GM12878 (cell line): Measurements from ENCODE around the gene HIVEP2. TPM values are rescaled to one million over a fixed set of nuclear protein-coding genes. Genes with fewer than 3 reads are reported as not detected.
A peak's percentile ranks its signal among the peaks of the same experiment; 100 is the strongest.

Source experiments
- ATAC-seq: fragments of 200-7000 bp; cut with Tn5 transposase; 3 replicates; pipeline ENCODE4 v1.9.1; 2020; ENCODE audit warnings: mild to moderate bottlenecking, moderate library complexity
- BruUV-seq: library from RNA; stranded (reverse); fragments of 400-500 nt; replicated peaks from 2 replicates; lab custom pipeline; 2021; lab: Mats Ljungman, UMichigan
- CTCF ChIA-PET: fragments of 300-600 bp; sonication (Branson Sonifier 250); formaldehyde crosslinking; extraction: SDS; loops from one replicate; lab custom pipeline; 2021; ENCODE audit warnings: inconsistent platforms; lab: Yijun Ruan, JAX
- POLR2A ChIA-PET: fragments of 350-600 bp; formaldehyde crosslinking; extraction: SDS; loops from one replicate; lab custom pipeline; 2021; ENCODE audit warnings: inconsistent platforms; lab: Charles Lee
- RAD21 ChIA-PET: fragments of 300-600 bp; sonication (Branson Sonifier 250); formaldehyde crosslinking; loops from one replicate; lab custom pipeline; 2023; ENCODE audit warnings: antibody characterized with exemption; ENCODE audit not compliant: unreplicated experiment; lab: Charles Lee
- SMC1A ChIA-PET: fragments of 300-600 bp; sonication (Branson Sonifier 250); formaldehyde crosslinking; loops from one replicate; lab custom pipeline; 2023; ENCODE audit not compliant: unreplicated experiment, uncharacterized antibody; lab: Charles Lee
- DNase-seq: peaks from one replicate; pipeline ENCODE4 v3.0.0-alpha.2; 2011; ENCODE audit warnings: low read depth, low spot score
- FAIRE-seq: peaks from 3 replicates; lab custom pipeline; 2011; peaks lifted over from hg19 to GRCh38; lab: Jason Lieb, UNC
- H2AFZ ChIP-seq: 2 replicates; pipeline ENCODE4 v1.6.0; 2011; ENCODE audit warnings: low read depth, low read length, control low read depth; ENCODE audit not compliant: control insufficient read depth
- H3K27ac ChIP-seq: 2 replicates; pipeline ENCODE4 v1.5.1; 2011; ENCODE audit warnings: control low read depth; ENCODE audit not compliant: control insufficient read depth, insufficient read depth
- H3K27me3 ChIP-seq, 2 experiments: replicated peaks in 1 of 2; 2 replicates each; pipeline versions ENCODE4 v1.6.0 to v1.6.1; 2011; ENCODE audit warnings: low read length in 1 of 2; ENCODE audit not compliant: control insufficient read depth in 2 of 2, insufficient read depth in 2 of 2
- H3K36me3 ChIP-seq, 2 experiments: 2 replicates each; pipeline ENCODE4 v1.5.1; 2011; ENCODE audit warnings: low read length in 1 of 2; ENCODE audit not compliant: control insufficient read depth in 2 of 2, insufficient read depth in 2 of 2
- H3K4me1 ChIP-seq: 2 replicates; pipeline ENCODE4 v1.6.1; 2011; ENCODE audit warnings: mild to moderate bottlenecking, low read length, moderate library complexity, mixed read lengths; ENCODE audit not compliant: control insufficient read depth, insufficient read depth
- H3K4me2 ChIP-seq: 2 replicates; pipeline ENCODE4 v1.6.0; 2011; ENCODE audit warnings: control low read depth; ENCODE audit not compliant: control insufficient read depth, insufficient read depth
- H3K4me3 ChIP-seq: fragments of 200-600 bp; sonication (generic); 2 replicates; pipeline ENCODE4 v1.5.1; 2016
- H3K79me2 ChIP-seq: 2 replicates; pipeline ENCODE4 v1.6.0; 2011; ENCODE audit warnings: low read length; ENCODE audit not compliant: control insufficient read depth, insufficient read depth
- H3K9ac ChIP-seq: 2 replicates; pipeline ENCODE4 v1.8.0; 2011; ENCODE audit warnings: low read length, control low read depth, mixed read lengths; ENCODE audit not compliant: control insufficient read depth, insufficient read depth
- H3K9me3 ChIP-seq: replicated peaks from 3 replicates; pipeline ENCODE4 v1.5.1; 2011; ENCODE audit warnings: mild to moderate bottlenecking, low read length; ENCODE audit not compliant: control insufficient read depth, insufficient read depth
- H4K20me1 ChIP-seq: 2 replicates; pipeline ENCODE4 v1.6.0; 2011; ENCODE audit not compliant: control insufficient read depth, insufficient read depth
- ATF7 ChIP-seq: fragments of 450-650 bp; IDR thresholded peaks from 2 replicates; pipeline ENCODE4 v1.6.1; 2016; ENCODE audit warnings: low read depth, mild to moderate bottlenecking
- CBX3 ChIP-seq: fragments of 200-600 bp; sonication (generic); IDR thresholded peaks from 2 replicates; pipeline ENCODE4 v1.6.1; 2016; ENCODE audit warnings: low read depth, borderline replicate concordance
- CBX5 ChIP-seq: sonication (generic); IDR thresholded peaks from 2 replicates; pipeline ENCODE4 v1.6.1; 2016; ENCODE audit warnings: low read depth, moderate library complexity, mild to moderate bottlenecking, inconsistent platforms
- JUNB ChIP-seq: IDR thresholded peaks from 2 replicates; pipeline ENCODE4 v1.6.1; 2016; ENCODE audit warnings: antibody characterized with exemption, mild to moderate bottlenecking
- POLR2AphosphoS2 ChIP-seq: IDR thresholded peaks from 2 replicates; pipeline ENCODE4 v1.6.1; 2011; ENCODE audit warnings: low read depth, mild to moderate bottlenecking, low read length, improper control_type of control experiment, moderate library complexity
- RCOR1 ChIP-seq: conservative IDR thresholded peaks from 2 replicates; pipeline ENCODE4 v1.6.1; 2012; ENCODE audit warnings: low read depth, low read length, improper control_type of control experiment
- SMARCA5 ChIP-seq: fragments of 450-650 bp; IDR thresholded peaks from 2 replicates; pipeline ENCODE4 v1.6.1; 2017; ENCODE audit warnings: mild to moderate bottlenecking
- WGBS: methylation state at CpG from one replicate; pipeline ENCODE4 v1.1.6; 2016; ENCODE audit warnings: low lambda C conversion rate; ENCODE audit not compliant: insufficient replicate concordance, insufficient coverage; ENCODE audit errors: missing lambda C conversion rate; 5-methylcytosine and 5-hydroxymethylcytosine counted together
- in situ Hi-C: fragments of 300-500 bp; cut with MboI; formaldehyde crosslinking; loops from 9 replicates; pipeline ENCODE4 v1.14.3; 2018; ENCODE audit warnings: mixed read lengths
- intact Hi-C: fragments of 100-400 bp; cut with micrococcal nuclease; formaldehyde crosslinking; loops from one replicate; pipeline ENCODE4 v1.14.2; 2022; ENCODE audit not compliant: unreplicated experiment
- polyA plus RNA-seq, 11 experiments: library from polyadenylated mRNA; depleted of rRNA in 4 of 11; unstranded in 6 of 11; stranded (reverse) in 5 of 11; fragments of >200 nt; fragmentation: Nextera tagmentation in 4 of 11; fragmentation: Illumina TruSeq in 1 of 11; extraction: Ambion mirVana in 4 of 11; extraction: Trizol in 1 of 11; gene quantifications; 1 replicate in 1 of 11; 2 replicates in 10 of 11; pipeline versions ENCODE4 v1.2.1 to v1.2.3, GENCODE V29; 2011 to 2016; ENCODE audit warnings: inconsistent platforms in 2 of 11, missing spikeins in 2 of 11, low read depth in 1 of 11
- total RNA-seq, 4 experiments: library from RNA; depleted of rRNA in 3 of 4; stranded (reverse); fragments of >200 nt in 3 of 4; fragmentation: Illumina TruSeq in 1 of 4; extraction: Trizol in 1 of 4; gene quantifications; 2 replicates each; pipeline versions ENCODE4 v1.2.1 to v1.2.3, GENCODE V29; 2013 to 2021
- TF ChIP-seq, protein P1 (sequence below): IDR thresholded peaks from 2 replicates; pipeline ENCODE4 v1.6.1; 2011; ENCODE audit warnings: mild to moderate bottlenecking, low read depth, low read length, moderate library complexity; ENCODE audit not compliant: insufficient replicate concordance

HIVEP2 gene
- total and polyA plus RNA-seq, 10 of the 15 experiments (the other 5 are each of a cell fraction or from before 2014, with no cell fraction given): 1.2 to 15.7 (median 10.2) TPM

GRCh38 chr6:142925575-142926110 is 19.3 kb downstream of the HIVEP2 start (continued):
- no peak for TF ChIP-seq CBX5
- TF ChIP-seq, protein P1, sequence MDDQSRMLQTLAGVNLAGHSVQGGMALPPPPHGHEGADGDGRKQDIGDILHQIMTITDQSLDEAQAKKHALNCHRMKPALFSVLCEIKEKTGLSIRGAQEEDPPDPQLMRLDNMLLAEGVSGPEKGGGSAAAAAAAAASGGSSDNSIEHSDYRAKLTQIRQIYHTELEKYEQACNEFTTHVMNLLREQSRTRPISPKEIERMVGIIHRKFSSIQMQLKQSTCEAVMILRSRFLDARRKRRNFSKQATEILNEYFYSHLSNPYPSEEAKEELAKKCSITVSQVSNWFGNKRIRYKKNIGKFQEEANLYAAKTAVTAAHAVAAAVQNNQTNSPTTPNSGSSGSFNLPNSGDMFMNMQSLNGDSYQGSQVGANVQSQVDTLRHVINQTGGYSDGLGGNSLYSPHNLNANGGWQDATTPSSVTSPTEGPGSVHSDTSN: no peak
- TF ChIP-seq, all 136 proteins: peak for 0

DNA sequence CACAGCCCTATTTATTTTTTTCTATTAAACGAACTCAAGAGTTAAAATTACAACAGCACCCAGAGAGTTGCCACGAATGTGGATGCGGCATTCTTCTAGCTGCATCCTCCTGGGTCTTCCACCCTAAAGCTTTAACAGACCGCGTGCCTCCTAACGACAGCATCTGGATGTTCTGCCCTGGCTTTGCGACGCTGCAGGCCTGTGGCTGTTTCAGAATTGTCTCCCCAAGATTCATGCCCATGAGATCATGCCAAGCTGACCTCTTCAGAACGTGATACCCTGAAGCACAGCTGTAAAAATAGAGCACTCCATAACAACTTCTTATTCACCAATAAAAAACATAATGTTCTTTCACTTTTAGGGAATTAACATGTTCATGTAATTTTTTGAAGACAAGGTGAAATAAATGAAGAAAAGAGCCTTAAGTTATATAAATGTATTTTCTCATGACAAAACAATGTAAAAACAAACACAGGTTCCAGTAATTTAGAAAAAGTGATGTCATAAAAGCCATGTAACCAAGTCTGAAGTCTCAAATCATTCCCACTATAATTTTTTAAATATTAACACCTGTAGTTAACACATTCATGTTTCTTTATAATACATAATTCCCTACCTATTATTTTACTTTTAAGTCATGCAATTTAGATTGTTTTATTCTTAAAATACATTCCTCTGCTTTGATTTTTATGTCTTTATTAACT is 26.5 kb downstream of the HIVEP2 start:
- Histone ChIP-seq H3K27me3 (no peaks in the 10 kb centered on the region), H3K9ac (no peak overlapping the region), H3K4me2 (no peak overlapping the region), H3K27ac (no peak overlapping the region), H2AFZ (no peak overlapping the region), H4K20me1 (no peaks in the 10 kb centered on the region), H3K9me3 (no peaks in the 10 kb centered on the region), H3K4me1 (peaks cover 27% of the 10 kb centered on the region), H3K36me3 (peaks cover 0 to 7% of the 10 kb centered on the region in 2 experiments; a peak in 3 of 4 replicates), H3K79me2 (peaks cover 25% of the 10 kb centered on the region), H3K4me3 (no peak overlapping the region)
- ChIA-PET RAD21 (interaction anchor here (0.7 to 1.0 kb wide), 2 partner anchors 10 to 95 kb away, joined by 3 read pairs; no protein-coding TSS in a partner anchor), SMC1A (interaction anchor here (1.2 to 11.4 kb wide), 5 partner anchors 10 to 62 kb away, joined by 3 to 76 read pairs (median 7); no protein-coding TSS in a partner anchor), CTCF (interaction anchor here (1.2 to 2.9 kb wide), 3 partner anchors 108 to 508 kb away, joined by 3 to 6 read pairs (median 4); no protein-coding TSS in a partner anchor), POLR2A (interaction anchor here (0.7 to 3.1 kb wide), 2 partner anchors 9 to 12 kb away, joined by 3 to 17 read pairs; no protein-coding TSS in a partner anchor)
- no peak for DNase-seq
- WGBS: 91% methylated on average over 9 of the region's 9 CpGs
- in situ Hi-C loops (no loop called here), intact Hi-C loops (loop anchor here (10.0 kb wide), 1 partner anchor 354 kb away; no protein-coding TSS in a partner anchor)
- TF ChIP-seq CBX3 (no peak), POLR2AphosphoS2 (no peak), JUNB (peak; percentile 62), ATF7 (peak; percentile 38; the same call in 1 of the 2 replicates), RCOR1 (no peak), SMARCA5 (no peak)
- no peak for ATAC-seq
- no peak for FAIRE-seq
- BruUV-seq: no TSS peak
